Activated CD4-positive, alpha-beta memory T cell treated with anti-CD3 and anti-CD28 coated beads for 36 hours (primary cell): ENCODE measurements around the gene IFNAR1. TPM values are rescaled to one million over a fixed set of nuclear protein-coding genes. Genes with fewer than 3 reads are reported as not detected.
A peak's percentile ranks its signal among the peaks of the same experiment; 100 is the strongest.

Experiments
- CTCF ChIA-PET: fragments of 350-600 bp; sonication (Branson Sonifier 250); formaldehyde crosslinking; loops from one replicate; lab custom pipeline; 2021; ENCODE audit warnings: antibody characterized with exemption, inconsistent platforms; lab: Charles Lee
- POLR2A ChIA-PET: fragments of 350-600 bp; sonication (Branson Sonifier 250); formaldehyde crosslinking; loops from one replicate; lab custom pipeline; 2021; ENCODE audit warnings: antibody characterized with exemption; lab: Charles Lee
- DNase-seq: peaks from one replicate; pipeline ENCODE4 v3.0.0-alpha.2; 2020
- H3K27ac Mint-ChIP-seq: one replicate; pipeline ENCODE4 v1.8.0; 2021; ENCODE audit warnings: mixed read lengths
- H3K27me3 Mint-ChIP-seq: one replicate; pipeline ENCODE4 v1.8.0; 2021; ENCODE audit warnings: mixed read lengths
- H3K36me3 Mint-ChIP-seq: one replicate; pipeline ENCODE4 v1.8.0; 2021; ENCODE audit warnings: mixed read lengths
- H3K4me1 Mint-ChIP-seq: one replicate; pipeline ENCODE4 v1.8.0; 2021; ENCODE audit warnings: low read depth, mixed read lengths
- H3K4me3 Mint-ChIP-seq: one replicate; pipeline ENCODE4 v1.8.0; 2021; ENCODE audit warnings: mild to moderate bottlenecking, mixed read lengths
- H3K9me3 Mint-ChIP-seq: one replicate; pipeline ENCODE4 v1.8.0; 2021; ENCODE audit warnings: mixed read lengths
- intact Hi-C: fragments of 100-400 bp; cut with micrococcal nuclease; formaldehyde crosslinking; loops from one replicate; pipeline ENCODE4 v1.15.1; 2023
- total RNA-seq, 2 experiments: library from RNA; stranded (reverse); gene quantifications; one replicate each; pipeline ENCODE4 v1.2.3, GENCODE V29; 2021

Gene IFNAR1
- total RNA-seq, 2 experiments from 2014 or later = 28.0 to 32.0 TPM

- intact Hi-C loops = no loop called here
- Mint-ChIP-seq H3K36me3 (no peaks in the 10 kb centered on the region), H3K4me1 (no peaks in the 10 kb centered on the region), H3K27me3 (peaks cover 16% of the 10 kb centered on the region), H3K27ac (no peak overlapping the region), H3K9me3 (no peaks in the 10 kb centered on the region), H3K4me3 (no peak overlapping the region)
- ChIA-PET POLR2A (no interaction called here), CTCF (interaction anchor here (1.2 to 1.3 kb wide), 2 partner anchors 53 to 195 kb away, joined by 4 read pairs; no protein-coding TSS in a partner anchor)
- DNase-seq = no peak
These were observed 67.7 kb downstream of the IFNAR1 start for GRCh38 chr21:33392284-33392985.

GRCh38 chr21:33393348-33393747 lies 68.6 kb downstream of the IFNAR1 start:
- intact Hi-C loops = no loop called here
- peaks cover 12% of the 10 kb centered on the region for H3K27me3 Mint-ChIP-seq
- H3K4me3 Mint-ChIP-seq = no peak overlapping the region
- ChIA-PET POLR2A (no interaction called here), CTCF (interaction anchor here (1.2 kb wide), 1 partner anchor 196 kb away, joined by 4 read pairs; no protein-coding TSS in a partner anchor)
- no peak for DNase-seq
- H3K9me3 Mint-ChIP-seq = no peaks in the 10 kb centered on the region
- no peaks in the 10 kb centered on the region for H3K4me1 Mint-ChIP-seq
- no peaks in the 10 kb centered on the region for H3K36me3 Mint-ChIP-seq
- H3K27ac Mint-ChIP-seq = no peak overlapping the region

GRCh38 chr21:33394260-33394659 lies 69.5 kb downstream of the IFNAR1 start:
- CTCF ChIA-PET = no interaction called here
- no peak for DNase-seq
- Mint-ChIP-seq H3K4me3 (no peak overlapping the region), H3K27me3 (peaks cover 11% of the 10 kb centered on the region), H3K9me3 (no peaks in the 10 kb centered on the region), H3K36me3 (no peaks in the 10 kb centered on the region), H3K27ac (no peak overlapping the region), H3K4me1 (no peaks in the 10 kb centered on the region)
- intact Hi-C loops = no loop called here
- POLR2A ChIA-PET = no interaction called here

- no peak for DNase-seq
- Mint-ChIP-seq H3K27me3 (peaks cover 7% of the 10 kb centered on the region), H3K36me3 (no peaks in the 10 kb centered on the region), H3K4me3 (no peak overlapping the region), H3K27ac (no peak overlapping the region), H3K4me1 (peaks cover 1% of the 10 kb centered on the region), H3K9me3 (no peaks in the 10 kb centered on the region)
- CTCF ChIA-PET = interaction anchor here (1.7 kb wide), 1 partner anchor 10 kb away, joined by 10 read pairs; no protein-coding TSS in a partner anchor
- intact Hi-C loops = no loop called here
- POLR2A ChIA-PET = no interaction called here
These were observed 71.1 kb downstream of the IFNAR1 start for GRCh38 chr21:33395891-33396331.

- ChIA-PET POLR2A (no interaction called here), CTCF (interaction anchor here (1.7 kb wide), 1 partner anchor 11 kb away, joined by 10 read pairs; no protein-coding TSS in a partner anchor)
- Mint-ChIP-seq H3K27me3 (peaks cover 8% of the 10 kb centered on the region), H3K36me3 (no peaks in the 10 kb centered on the region), H3K4me3 (no peak overlapping the region), H3K27ac (no peak overlapping the region), H3K9me3 (no peaks in the 10 kb centered on the region), H3K4me1 (peaks cover 2% of the 10 kb centered on the region)
- intact Hi-C loops = no loop called here
- DNase-seq = no peak
These were observed 71.7 kb downstream of the IFNAR1 start for GRCh38 chr21:33396436-33396835.

- POLR2A ChIA-PET = no interaction called here
These were observed 72.2 kb downstream of the IFNAR1 start for GRCh38 chr21:33396951-33397350.

GRCh38 chr21:33397717-33398116 lies 72.9 kb downstream of the IFNAR1 start:
- Mint-ChIP-seq H3K9me3 (no peaks in the 10 kb centered on the region), H3K36me3 (no peaks in the 10 kb centered on the region), H3K4me1 (peaks cover 2% of the 10 kb centered on the region), H3K4me3 (no peak overlapping the region), H3K27ac (no peak overlapping the region), H3K27me3 (peaks cover 9% of the 10 kb centered on the region)
- CTCF ChIA-PET = no interaction called here
- intact Hi-C loops = no loop called here
- no peak for DNase-seq
- POLR2A ChIA-PET = no interaction called here

More at GRCh38 chr21:33396951-33397350, 72.2 kb downstream of the IFNAR1 start:
- no peaks in the 10 kb centered on the region for H3K9me3 Mint-ChIP-seq
- H3K36me3 Mint-ChIP-seq = no peaks in the 10 kb centered on the region
- CTCF ChIA-PET = no interaction called here
- peaks cover 2% of the 10 kb centered on the region for H3K4me1 Mint-ChIP-seq
- H3K4me3 Mint-ChIP-seq = no peak overlapping the region
- DNase-seq = no peak
- intact Hi-C loops = no loop called here
- peaks cover 10% of the 10 kb centered on the region for H3K27me3 Mint-ChIP-seq
- no peak overlapping the region for H3K27ac Mint-ChIP-seq

GRCh38 chr21:33398361-33398760 lies 73.6 kb downstream of the IFNAR1 start:
- intact Hi-C loops = no loop called here
- H3K4me3 Mint-ChIP-seq = no peak overlapping the region
- H3K36me3 Mint-ChIP-seq = no peaks in the 10 kb centered on the region
- peaks cover 7% of the 10 kb centered on the region for H3K27me3 Mint-ChIP-seq
- POLR2A ChIA-PET = no interaction called here
- CTCF ChIA-PET = no interaction called here
- no peak overlapping the region for H3K27ac Mint-ChIP-seq
- H3K4me1 Mint-ChIP-seq = peaks cover 2% of the 10 kb centered on the region
- H3K9me3 Mint-ChIP-seq = no peaks in the 10 kb centered on the region
- DNase-seq = no peak

- ChIA-PET CTCF (interaction anchor here (0.7 kb wide), 1 partner anchor 204 kb away, joined by 3 read pairs; no protein-coding TSS in a partner anchor), POLR2A (no interaction called here)
- intact Hi-C loops = no loop called here
- Mint-ChIP-seq H3K4me3 (no peak overlapping the region), H3K4me1 (peaks cover 27% of the 10 kb centered on the region), H3K9me3 (no peaks in the 10 kb centered on the region), H3K27me3 (peaks cover 12% of the 10 kb centered on the region), H3K36me3 (peaks cover 2% of the 10 kb centered on the region), H3K27ac (no peak overlapping the region)
- DNase-seq = no peak
These were observed 76.8 kb downstream of the IFNAR1 start for GRCh38 chr21:33401630-33401992.

- peaks cover 8% of the 10 kb centered on the region for H3K36me3 Mint-ChIP-seq
- H3K4me3 Mint-ChIP-seq = peak overlapping the region; percentile 70
- intact Hi-C loops = no loop called here
- H3K27ac Mint-ChIP-seq = peak overlapping the region; percentile 62
- H3K27me3 Mint-ChIP-seq = peaks cover 16% of the 10 kb centered on the region
- DNase-seq = peak; percentile 30
- peaks cover 34% of the 10 kb centered on the region for H3K4me1 Mint-ChIP-seq
- ChIA-PET POLR2A (no interaction called here), CTCF (interaction anchor here (0.7 kb wide), 1 partner anchor 205 kb away, joined by 3 read pairs; no protein-coding TSS in a partner anchor)
- H3K9me3 Mint-ChIP-seq = no peaks in the 10 kb centered on the region
These were observed 77.5 kb downstream of the IFNAR1 start for GRCh38 chr21:33402001-33402979.

GRCh38 chr21:33403128-33403785 lies 78.5 kb downstream of the IFNAR1 start, which contains the start of gene IFNGR2:
Gene IFNGR2, plus strand, starts transcription at chr21:33403413. Its CDS starts 131 bp downstream, at chr21:33403544.
- H3K27me3 Mint-ChIP-seq = peaks cover 16% of the 10 kb centered on the region
- CTCF ChIA-PET = no interaction called here
- peaks cover 8% of the 10 kb centered on the region for H3K36me3 Mint-ChIP-seq
- peak within 1 kb of the TSS; percentile 90 for H3K4me3 Mint-ChIP-seq
- H3K9me3 Mint-ChIP-seq = no peaks in the 10 kb centered on the region
- peak; percentile 40 for DNase-seq
- peaks cover 35% of the 10 kb centered on the region for H3K4me1 Mint-ChIP-seq
- intact Hi-C loops = no loop called here
- POLR2A ChIA-PET = interaction anchor here (1.4 kb wide), 1 partner anchor 42 kb away, joined by 3 read pairs; no protein-coding TSS in a partner anchor
- peak within 1 kb of the TSS; percentile 81 for H3K27ac Mint-ChIP-seq
